ENCODE results near the gene CUL4A. TPM values are rescaled to one million over a fixed set of nuclear protein-coding genes. Genes with fewer than 3 reads are reported as not detected.

CUL4A gene
- total RNA-seq, 4 donors from 2014 or later, result 55.8 to 110 (median 76.8) TPM

DNA sequence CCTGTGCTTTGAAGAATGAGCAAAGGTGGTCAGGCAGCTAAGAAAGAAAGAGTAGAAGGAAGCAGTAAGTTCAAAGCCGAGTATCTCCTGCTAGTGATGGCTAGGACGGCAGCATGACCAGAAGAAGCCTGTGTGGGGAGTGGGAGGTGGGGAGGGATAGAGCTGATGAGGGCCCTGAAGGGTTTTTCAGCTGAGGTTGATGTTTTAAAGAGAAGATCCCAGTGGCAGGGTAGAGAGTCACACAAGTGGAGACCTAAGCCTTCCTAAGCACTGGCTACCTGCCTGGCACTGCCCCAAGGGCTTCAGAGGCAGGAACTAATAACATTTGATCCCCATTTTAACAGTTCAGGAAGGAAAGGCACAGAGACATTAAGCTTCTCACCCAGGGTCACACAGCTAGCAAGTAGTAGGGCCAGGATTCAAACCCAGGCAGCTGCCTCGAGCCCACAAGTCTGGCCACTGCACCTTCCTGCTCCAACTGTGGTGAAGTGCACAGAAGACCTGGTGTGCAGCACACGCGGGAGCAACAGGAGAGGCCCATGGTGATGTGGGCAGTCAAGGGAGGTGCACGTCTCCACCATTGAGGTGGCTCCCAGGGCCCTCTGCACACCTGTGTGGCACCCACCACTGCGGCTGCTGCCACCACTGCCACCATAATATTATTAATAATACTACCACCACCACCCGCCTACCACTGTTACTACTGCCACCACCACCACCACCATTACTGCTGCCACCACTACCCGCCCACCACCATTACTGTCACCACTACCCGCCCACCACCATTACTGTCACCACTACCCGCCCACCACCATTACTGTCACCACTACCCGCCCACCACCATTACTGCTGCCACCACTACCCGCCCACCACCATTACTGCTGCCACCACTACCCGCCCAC lies 22.1 kb downstream of the CUL4A start:
- Histone ChIP-seq H3K9me3 (no peaks in the 10 kb centered on the region), H3K36me3 (peaks cover 0 to 100% (median 5%) of the 10 kb centered on the region in 3 donors), H3K4me1 (peaks cover 0 to 6% (median 4%) of the 10 kb centered on the region in 3 donors), H3K27ac (no peak overlapping the region), H3K4me3 (no peak overlapping the region), H3K27me3 (no peaks in the 10 kb centered on the region)
- 66 to 80% methylated on average over 11 to 12 of the region's 14 CpGs for WGBS, 2 donors
- DNase-seq, result no peak
- intact Hi-C loops (cut with DNase I), result no loop called here
- TF ChIP-seq CTCF (IDR thresholded peaks at IDR 0.05) (no peak), POLR2A (IDR thresholded peaks at IDR 0.05) (no peak)

GRCh38 chr13:113232208-113233003 lies 23.0 kb downstream of the CUL4A start:
- TF ChIP-seq CTCF (IDR thresholded peaks at IDR 0.05) (no peak), POLR2A (IDR thresholded peaks at IDR 0.05) (no peak)
- Histone ChIP-seq H3K4me1 (no peaks in the 10 kb centered on the region), H3K27ac (no peak overlapping the region), H3K4me3 (no peak overlapping the region), H3K9me3 (no peaks in the 10 kb centered on the region), H3K27me3 (no peaks in the 10 kb centered on the region), H3K36me3 (peaks cover 0 to 100% (median 5%) of the 10 kb centered on the region in 3 donors)
- intact Hi-C loops (cut with DNase I), result no loop called here
- no peak for DNase-seq
- 77 to 79% methylated on average over 12 to 18 of the region's 18 CpGs for WGBS, 2 donors

- 95 to 96% methylated on average over 11 of the region's 11 CpGs for WGBS, 2 donors
- TF ChIP-seq POLR2A (IDR thresholded peaks at IDR 0.05), result no peak
- intact Hi-C loops (cut with DNase I), result no loop called here
- no peaks in the 10 kb centered on the region for H3K27me3 ChIP-seq
- H3K4me1 ChIP-seq, result no peaks in the 10 kb centered on the region
- no peaks in the 10 kb centered on the region for H3K9me3 ChIP-seq
- no peak overlapping the region for H3K27ac ChIP-seq
- peaks cover 0 to 100% (median 5%) of the 10 kb centered on the region in 3 donors for H3K36me3 ChIP-seq
- H3K4me3 ChIP-seq, result no peak overlapping the region
- no peak for DNase-seq
These were observed 23.7 kb downstream of the CUL4A start for GRCh38 chr13:113233101-113233500.

DNA sequence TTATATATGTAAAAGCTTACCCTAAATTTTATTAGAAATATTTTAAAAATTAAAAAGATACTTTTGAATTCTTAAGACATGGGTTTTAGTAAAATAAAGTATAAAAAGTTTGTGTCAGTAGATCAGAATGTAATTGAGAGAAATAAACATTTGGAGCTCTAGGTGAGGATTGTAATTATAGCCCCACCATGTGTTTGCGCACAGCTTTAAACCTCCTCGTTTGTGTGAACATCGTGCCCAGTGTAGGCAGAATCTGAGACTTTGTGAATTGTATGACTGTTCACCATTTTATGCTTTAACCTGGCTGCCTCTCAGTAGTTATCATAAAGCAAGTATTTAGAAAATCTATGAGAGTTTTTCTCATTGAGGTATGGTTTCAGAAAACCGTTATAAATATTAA lies 29.1 kb downstream of the CUL4A start:
- DNase-seq, result no peak
- H3K36me3 ChIP-seq, result peaks cover 0 to 98% (median 8%) of the 10 kb centered on the region in 3 donors
- no peak overlapping the region for H3K27ac ChIP-seq
- intact Hi-C loops (cut with DNase I), result no loop called here
- H3K27me3 ChIP-seq, result no peaks in the 10 kb centered on the region
- WGBS, 2 donors, result 72 to 80% methylated on average over 4 of the region's 4 CpGs
- H3K4me1 ChIP-seq, result no peaks in the 10 kb centered on the region
- TF ChIP-seq CTCF (IDR thresholded peaks at IDR 0.05), result no peak
- no peak for TF ChIP-seq POLR2A (IDR thresholded peaks at IDR 0.05)
- no peak overlapping the region for H3K4me3 ChIP-seq
- no peaks in the 10 kb centered on the region for H3K9me3 ChIP-seq

DNA sequence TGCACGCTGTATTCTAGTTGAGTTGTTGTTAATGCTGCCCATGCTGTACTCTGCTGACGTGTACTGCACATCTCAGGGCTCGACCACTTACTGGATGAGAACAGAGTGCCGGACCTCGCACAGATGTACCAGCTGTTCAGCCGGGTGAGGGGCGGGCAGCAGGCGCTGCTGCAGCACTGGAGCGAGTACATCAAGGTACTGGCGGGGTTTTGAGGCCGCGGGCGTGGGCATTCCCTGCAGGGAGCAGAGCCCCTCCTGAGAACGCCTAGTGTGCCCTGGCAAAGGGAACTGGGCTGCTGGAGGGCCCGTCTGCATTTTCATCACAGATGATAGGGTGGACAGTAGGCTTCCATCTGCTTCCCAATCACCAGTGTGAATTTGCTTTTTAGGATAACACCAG lies 29.9 kb downstream of the CUL4A start:
- Histone ChIP-seq H3K27ac (no peak overlapping the region), H3K27me3 (no peaks in the 10 kb centered on the region), H3K36me3 (peaks cover 0 to 98% (median 15%) of the 10 kb centered on the region in 3 donors), H3K4me1 (no peaks in the 10 kb centered on the region), H3K4me3 (no peak overlapping the region), H3K9me3 (no peaks in the 10 kb centered on the region)
- 60 to 92% methylated on average over 3 to 11 of the region's 15 CpGs for WGBS, 2 donors
- no peak for DNase-seq
- intact Hi-C loops (cut with DNase I), result no loop called here
- TF ChIP-seq CTCF (IDR thresholded peaks at IDR 0.05) (no peak), POLR2A (IDR thresholded peaks at IDR 0.05) (no peak)
